ENCODE data around the gene HFE. TPM values are rescaled to one million over a fixed set of nuclear protein-coding genes. Genes with fewer than 3 reads are reported as not detected.

Gene HFE
- total RNA-seq, 6 experiments from 2014 or later = 8.9 to 20.7 (median 15.8) TPM

DNA sequence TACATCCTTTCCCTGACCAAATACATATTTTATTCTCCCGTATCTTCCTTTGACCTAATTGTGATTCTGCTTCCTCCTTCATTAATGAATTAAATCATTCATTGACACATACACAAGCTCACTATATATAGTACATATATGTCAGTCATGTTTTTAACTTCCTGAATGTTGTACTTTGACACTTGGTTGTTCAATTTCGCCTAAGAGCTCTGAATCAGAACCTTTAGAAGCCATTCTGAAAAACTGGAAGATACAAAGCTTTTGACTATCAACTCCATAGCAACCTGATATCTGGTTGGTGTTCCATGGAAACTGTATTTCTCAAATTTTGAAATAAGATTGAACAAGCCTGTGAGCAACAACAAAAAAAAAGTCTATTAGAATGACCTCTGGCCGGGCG, 27.3 kb upstream of the HFE start:
- intact Hi-C loops (cut with DNase I) = loop anchor here (5.0 kb wide), 2 partner anchors 37 to 42 kb away; a partner anchor contains a TSS
- 75% methylated on average over 4 of the region's 4 CpGs for WGBS (ENCODE audit: insufficient coverage, low coverage, low lambda C conversion rate, missing lambda C conversion rate)
- Histone ChIP-seq H3K36me3 (no peaks in the 10 kb centered on the region), H3K27me3 (no peaks in the 10 kb centered on the region), H3K4me3 (no peak overlapping the region), H3K9me3 (no peaks in the 10 kb centered on the region), H3K4me1 (no peaks in the 10 kb centered on the region), H3K27ac (no peak overlapping the region)
- no peak for TF ChIP-seq POLR2A (IDR thresholded peaks at IDR 0.05)
- TF ChIP-seq, protein P1, sequence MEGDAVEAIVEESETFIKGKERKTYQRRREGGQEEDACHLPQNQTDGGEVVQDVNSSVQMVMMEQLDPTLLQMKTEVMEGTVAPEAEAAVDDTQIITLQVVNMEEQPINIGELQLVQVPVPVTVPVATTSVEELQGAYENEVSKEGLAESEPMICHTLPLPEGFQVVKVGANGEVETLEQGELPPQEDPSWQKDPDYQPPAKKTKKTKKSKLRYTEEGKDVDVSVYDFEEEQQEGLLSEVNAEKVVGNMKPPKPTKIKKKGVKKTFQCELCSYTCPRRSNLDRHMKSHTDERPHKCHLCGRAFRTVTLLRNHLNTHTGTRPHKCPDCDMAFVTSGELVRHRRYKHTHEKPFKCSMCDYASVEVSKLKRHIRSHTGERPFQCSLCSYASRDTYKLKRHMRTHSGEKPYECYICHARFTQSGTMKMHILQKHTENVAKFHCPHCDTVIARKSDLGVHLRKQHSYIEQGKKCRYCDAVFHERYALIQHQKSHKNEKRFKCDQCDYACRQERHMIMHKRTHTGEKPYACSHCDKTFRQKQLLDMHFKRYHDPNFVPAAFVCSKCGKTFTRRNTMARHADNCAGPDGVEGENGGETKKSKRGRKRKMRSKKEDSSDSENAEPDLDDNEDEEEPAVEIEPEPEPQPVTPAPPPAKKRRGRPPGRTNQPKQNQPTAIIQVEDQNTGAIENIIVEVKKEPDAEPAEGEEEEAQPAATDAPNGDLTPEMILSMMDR (IDR thresholded peaks at IDR 0.05) = no peak
- ATAC-seq = no peak
- DNase-seq = no peak

DNA sequence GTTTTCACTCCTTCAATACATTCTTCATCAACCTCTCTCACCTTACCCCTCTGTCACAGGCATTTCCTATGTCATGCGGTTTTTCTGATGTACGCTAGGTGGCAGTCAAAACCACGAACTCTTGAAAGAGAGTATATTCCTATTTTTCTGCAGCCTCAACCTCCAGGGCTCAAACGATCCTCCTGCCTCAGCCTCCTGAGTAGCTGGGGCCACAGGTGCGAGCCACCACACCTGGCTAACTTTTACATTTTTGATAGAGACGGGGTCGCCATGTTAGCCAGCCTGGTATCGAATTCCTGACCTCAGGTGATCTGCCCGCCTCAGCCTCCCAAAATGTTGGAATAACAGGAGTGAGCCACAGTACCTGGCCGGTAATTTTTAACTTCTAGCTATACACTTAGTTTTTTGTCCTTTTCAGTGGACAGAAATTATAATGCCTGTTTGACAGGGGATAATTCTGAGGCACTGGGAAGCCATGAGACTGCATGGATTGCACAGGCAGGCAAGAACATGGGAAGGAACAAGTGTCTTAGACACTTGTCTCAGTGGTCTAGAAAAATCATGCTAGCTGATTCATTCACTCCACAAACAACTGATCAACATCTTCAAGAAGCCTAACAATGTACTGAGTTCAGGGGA, 22.5 kb upstream of the HFE start:
- Histone ChIP-seq H3K4me3 (no peak overlapping the region), H3K36me3 (no peaks in the 10 kb centered on the region), H3K27ac (no peak overlapping the region), H3K27me3 (no peaks in the 10 kb centered on the region), H3K9me3 (no peaks in the 10 kb centered on the region), H3K4me1 (peaks cover 0 to 6% (median 0%) of the 10 kb centered on the region in 4 donors)
- 22% methylated on average over 9 of the region's 10 CpGs for WGBS (ENCODE audit: insufficient coverage, low coverage, low lambda C conversion rate, missing lambda C conversion rate)
- DNase-seq = no peak
- TF ChIP-seq, protein P1 (IDR thresholded peaks at IDR 0.05) = peak; percentile 74 to 85 (median 76)
- TF ChIP-seq POLR2A (IDR thresholded peaks at IDR 0.05) = no peak
- intact Hi-C loops (cut with DNase I) = loop anchor here (5.0 kb wide), 2 partner anchors 33 to 38 kb away; a partner anchor contains a TSS
- peak; percentile 71 to 78 (median 74) for ATAC-seq

DNA sequence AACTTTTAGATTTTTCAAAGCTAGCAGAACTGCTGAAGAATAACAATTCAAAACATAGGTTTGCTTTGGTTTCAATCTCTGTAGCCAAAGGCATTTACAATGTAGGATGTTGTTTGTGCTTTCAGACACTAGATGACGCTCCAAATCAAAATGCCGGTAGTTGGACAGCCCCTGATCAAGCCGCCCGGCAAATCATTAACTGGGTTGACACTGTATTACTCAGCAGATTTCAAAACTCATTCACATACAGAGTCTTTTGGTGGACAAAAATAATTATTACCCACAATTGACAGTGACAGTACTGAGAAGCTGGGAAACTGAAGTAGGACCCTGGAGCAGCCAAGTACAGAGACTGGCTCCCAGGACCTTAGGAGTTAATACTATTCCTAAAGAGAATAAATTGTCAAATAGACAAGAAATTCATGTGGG, 21.3 kb upstream of the HFE start:
- ATAC-seq (peak; percentile 97 to 98 (median 97)), DNase-seq (peak in 2 of 3 donors; percentile 61 to 79)
- Histone ChIP-seq H3K9me3 (no peaks in the 10 kb centered on the region), H3K36me3 (no peaks in the 10 kb centered on the region), H3K27me3 (no peaks in the 10 kb centered on the region), H3K4me3 (peak overlapping the region in 2 of 3 donors; percentile 23 to 26), H3K4me1 (peaks cover 0 to 9% (median 0%) of the 10 kb centered on the region in 4 donors), H3K27ac (peak overlapping the region; percentile 42 to 61 (median 43))
- WGBS (ENCODE audit: insufficient coverage, low coverage, low lambda C conversion rate, missing lambda C conversion rate) = 0% methylated on average over 4 of the region's 4 CpGs
- intact Hi-C loops (cut with DNase I) = no loop called here
- TF ChIP-seq POLR2A (IDR thresholded peaks at IDR 0.05) = peak; percentile 37
- TF ChIP-seq, protein P1 (IDR thresholded peaks at IDR 0.05) = peak; percentile 80 to 93 (median 88)

DNA sequence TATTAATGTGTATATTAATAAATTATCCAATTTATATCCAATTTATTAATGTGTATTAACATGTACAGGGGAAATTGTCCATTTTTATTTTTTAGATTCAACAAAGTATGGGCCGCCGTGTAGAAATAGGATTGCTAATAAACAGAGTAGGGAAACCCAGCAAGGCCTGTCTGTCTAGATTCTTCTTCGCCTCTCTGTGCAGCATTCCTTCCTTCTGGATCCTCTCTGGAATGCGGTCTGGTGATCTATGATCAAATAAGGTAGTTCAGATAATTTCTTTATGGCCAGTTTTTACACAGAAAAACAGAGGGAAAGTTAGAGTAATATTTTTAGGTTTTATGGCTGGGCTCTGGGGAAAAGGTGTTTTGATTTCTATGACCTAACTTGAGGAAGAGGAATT, 19.9 kb upstream of the HFE start:
- Histone ChIP-seq H3K36me3 (no peaks in the 10 kb centered on the region), H3K4me1 (peaks cover 0 to 15% (median 0%) of the 10 kb centered on the region in 4 donors), H3K27me3 (no peaks in the 10 kb centered on the region), H3K4me3 (no peak overlapping the region), H3K9me3 (no peaks in the 10 kb centered on the region), H3K27ac (no peak overlapping the region)
- 58% methylated on average over 4 of the region's 4 CpGs for WGBS (ENCODE audit: insufficient coverage, low coverage, low lambda C conversion rate, missing lambda C conversion rate)
- DNase-seq = no peak
- no peak for ATAC-seq
- TF ChIP-seq, protein P1 (IDR thresholded peaks at IDR 0.05) = no peak
- no peak for TF ChIP-seq POLR2A (IDR thresholded peaks at IDR 0.05)
- intact Hi-C loops (cut with DNase I) = no loop called here

All from right lobe of liver (tissue), 6 donors.